Stimulated activated CD4-positive, alpha-beta T cell treated with anti-CD3 and anti-CD28 coated beads, Interleukin-12 subunit alpha, Interleukin-12 subunit beta, amount 100 ng/mL, for 48 hours (primary cell): ENCODE data around the gene AKAP12.

Source experiments
- DNase-seq, 3 donors: peaks; one replicate each; pipeline ENCODE4 v3.0.0-alpha.2; 2020; ENCODE audit warnings: low read depth in 2 of 3, low spot score in 1 of 3

The AKAP12 gene, protein sequence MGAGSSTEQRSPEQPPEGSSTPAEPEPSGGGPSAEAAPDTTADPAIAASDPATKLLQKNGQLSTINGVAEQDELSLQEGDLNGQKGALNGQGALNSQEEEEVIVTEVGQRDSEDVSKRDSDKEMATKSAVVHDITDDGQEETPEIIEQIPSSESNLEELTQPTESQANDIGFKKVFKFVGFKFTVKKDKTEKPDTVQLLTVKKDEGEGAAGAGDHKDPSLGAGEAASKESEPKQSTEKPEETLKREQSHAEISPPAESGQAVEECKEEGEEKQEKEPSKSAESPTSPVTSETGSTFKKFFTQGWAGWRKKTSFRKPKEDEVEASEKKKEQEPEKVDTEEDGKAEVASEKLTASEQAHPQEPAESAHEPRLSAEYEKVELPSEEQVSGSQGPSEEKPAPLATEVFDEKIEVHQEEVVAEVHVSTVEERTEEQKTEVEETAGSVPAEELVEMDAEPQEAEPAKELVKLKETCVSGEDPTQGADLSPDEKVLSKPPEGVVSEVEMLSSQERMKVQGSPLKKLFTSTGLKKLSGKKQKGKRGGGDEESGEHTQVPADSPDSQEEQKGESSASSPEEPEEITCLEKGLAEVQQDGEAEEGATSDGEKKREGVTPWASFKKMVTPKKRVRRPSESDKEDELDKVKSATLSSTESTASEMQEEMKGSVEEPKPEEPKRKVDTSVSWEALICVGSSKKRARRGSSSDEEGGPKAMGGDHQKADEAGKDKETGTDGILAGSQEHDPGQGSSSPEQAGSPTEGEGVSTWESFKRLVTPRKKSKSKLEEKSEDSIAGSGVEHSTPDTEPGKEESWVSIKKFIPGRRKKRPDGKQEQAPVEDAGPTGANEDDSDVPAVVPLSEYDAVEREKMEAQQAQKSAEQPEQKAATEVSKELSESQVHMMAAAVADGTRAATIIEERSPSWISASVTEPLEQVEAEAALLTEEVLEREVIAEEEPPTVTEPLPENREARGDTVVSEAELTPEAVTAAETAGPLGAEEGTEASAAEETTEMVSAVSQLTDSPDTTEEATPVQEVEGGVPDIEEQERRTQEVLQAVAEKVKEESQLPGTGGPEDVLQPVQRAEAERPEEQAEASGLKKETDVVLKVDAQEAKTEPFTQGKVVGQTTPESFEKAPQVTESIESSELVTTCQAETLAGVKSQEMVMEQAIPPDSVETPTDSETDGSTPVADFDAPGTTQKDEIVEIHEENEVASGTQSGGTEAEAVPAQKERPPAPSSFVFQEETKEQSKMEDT (N-terminal part only)

GRCh38 chr6:151239603-151240035, at the start of gene AKAP12:
AKAP12 (plus strand) TSS chr6:151239967; CDS start chr6:151240563, 596 bp downstream.
- DNase-seq = no peak

DNA sequence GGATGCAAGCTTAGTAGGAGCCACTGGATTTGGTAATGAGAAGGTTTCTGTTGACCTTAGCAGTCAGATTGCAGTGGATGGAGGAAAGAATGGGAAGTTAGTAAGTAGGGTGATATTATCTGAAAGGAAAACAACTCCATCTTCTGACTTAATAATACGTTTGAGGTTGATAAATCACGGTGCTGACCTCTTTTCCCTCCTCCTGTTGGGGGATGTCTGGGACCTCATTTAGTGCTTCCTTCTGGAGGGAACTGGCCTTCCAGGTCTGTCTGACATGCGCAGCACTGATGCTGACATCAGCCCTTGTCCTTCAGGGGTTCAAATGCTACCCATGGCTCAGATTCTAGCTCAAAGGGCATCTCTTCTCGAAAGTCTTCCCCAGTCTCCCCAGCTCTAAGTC, 48.2 kb upstream of the AKAP12 start:
- DNase-seq = no peak

DNA sequence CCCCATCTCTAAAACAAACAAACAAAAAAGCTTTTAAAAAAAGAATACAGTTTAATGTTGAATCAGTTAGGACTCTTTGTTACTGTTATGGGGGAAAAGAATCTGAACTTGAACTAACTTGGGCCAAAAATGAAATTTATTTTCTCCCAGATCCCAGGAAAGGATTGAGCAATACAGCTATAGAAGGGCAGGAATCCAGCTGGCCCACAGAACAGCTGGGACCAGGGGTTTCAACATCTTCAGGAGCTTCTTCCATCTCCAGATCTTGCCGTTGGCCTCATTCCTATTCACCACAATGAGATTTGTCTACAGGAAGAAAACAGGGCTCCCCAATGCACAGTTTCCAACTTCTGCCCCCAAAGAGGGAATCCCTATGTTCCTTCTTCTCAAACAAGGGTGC, 43.2 kb upstream of the AKAP12 start:
- no peak for DNase-seq

GRCh38 chr6:151197556-151197955, 42.2 kb upstream of the AKAP12 start:
- no peak for DNase-seq

DNA sequence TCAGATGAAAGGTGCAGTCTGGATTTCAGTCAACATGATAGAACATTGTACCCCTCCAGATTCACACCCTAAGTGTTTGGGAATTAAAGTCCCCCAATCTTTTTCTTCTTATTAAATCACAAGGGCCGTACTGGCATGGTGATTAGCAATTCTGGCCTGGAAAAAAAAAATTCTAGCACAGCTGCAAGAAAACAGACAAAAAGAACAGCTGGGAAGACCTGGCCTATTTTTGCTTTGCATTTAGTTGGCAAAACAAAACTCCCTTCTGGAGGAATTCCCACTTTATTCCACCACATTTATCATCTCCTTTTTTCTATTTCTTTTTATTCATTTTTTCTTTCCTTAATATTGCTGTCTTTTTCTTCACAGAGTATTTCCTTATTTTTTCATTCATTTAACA, 39.8 kb upstream of the AKAP12 start:
- DNase-seq = no peak

DNA sequence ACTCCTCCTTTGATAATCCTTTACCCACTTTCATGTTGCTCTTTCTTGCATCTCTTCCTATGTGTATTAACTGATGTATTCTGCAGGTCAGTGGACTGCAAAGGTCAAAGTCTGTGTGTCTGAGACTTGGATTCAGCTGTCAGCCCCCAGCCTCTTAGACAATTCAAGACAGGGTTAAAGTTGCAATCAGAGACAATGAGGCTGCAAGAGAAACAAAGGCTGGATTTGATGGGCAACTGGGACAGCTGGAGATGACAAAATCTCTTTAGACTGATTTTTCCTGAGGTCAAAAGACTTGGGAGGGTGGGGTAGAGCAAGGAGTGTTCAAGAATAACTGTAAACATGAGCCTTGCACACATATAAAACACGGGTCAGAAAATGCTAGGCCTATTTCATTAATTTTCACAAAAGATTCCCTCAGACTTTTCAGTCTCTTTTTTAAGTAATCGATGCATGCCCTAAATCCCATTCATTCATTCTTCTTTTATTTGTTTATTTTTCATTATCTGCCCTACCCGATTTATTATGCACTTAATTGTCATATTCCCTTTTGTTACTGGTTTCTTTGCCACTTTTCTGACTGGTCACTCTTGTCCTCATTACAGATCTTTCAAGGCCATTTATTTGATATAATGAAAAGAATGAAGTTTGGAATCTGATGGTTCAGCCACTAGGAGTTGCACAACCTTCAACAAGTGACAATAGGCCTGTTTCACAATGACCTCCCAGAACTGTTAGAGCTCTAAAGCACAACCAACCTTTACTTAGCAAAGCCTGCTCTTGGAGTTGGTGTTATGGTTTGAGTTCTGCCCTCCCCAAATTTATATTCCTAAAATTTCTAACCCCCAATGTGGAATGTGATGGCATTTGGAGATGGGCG, 33.8 kb upstream of the AKAP12 start:
- no peak for DNase-seq

- no peak for DNase-seq
Observed at GRCh38 chr6:151207674-151208073, 32.1 kb upstream of the AKAP12 start.

DNA sequence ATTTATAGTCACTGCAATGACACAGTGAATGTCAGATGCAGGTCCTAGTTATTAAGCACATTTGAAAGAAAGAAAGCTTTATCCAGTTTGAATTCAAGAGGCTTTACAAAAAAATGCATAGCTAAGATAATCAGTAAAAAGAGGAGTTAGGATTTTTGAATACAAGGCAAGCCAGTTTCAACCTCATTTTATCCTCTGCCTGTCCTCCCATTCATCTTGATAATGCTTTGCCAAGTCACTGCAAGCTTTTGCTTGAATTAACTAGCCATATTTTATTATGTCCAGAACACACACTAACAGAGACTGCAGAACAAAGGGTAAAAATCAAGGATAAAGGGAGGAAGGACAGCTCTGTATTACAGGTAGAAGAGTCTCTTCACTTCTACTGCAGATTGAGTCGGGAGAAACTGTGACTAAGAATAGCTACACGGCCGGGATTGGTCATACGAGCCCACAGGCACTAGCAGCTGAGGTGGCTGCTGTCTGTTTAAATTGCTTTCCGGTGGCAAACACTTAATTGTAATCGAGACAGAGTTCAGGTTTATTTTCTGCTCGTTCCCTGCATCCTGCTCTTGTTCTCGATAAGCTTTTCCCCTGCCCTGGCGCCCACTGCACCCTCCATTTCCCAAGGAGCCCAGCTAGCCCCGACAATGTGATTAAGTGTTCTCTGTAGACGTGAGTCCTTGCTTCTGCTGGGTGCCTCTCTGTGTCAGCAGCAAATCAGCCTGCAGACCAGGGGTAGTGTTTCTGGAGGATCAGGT, 30.5 kb upstream of the AKAP12 start:
- DNase-seq = no peak

- DNase-seq = no peak
Observed at GRCh38 chr6:151211075-151211474, 28.7 kb upstream of the AKAP12 start.

DNA sequence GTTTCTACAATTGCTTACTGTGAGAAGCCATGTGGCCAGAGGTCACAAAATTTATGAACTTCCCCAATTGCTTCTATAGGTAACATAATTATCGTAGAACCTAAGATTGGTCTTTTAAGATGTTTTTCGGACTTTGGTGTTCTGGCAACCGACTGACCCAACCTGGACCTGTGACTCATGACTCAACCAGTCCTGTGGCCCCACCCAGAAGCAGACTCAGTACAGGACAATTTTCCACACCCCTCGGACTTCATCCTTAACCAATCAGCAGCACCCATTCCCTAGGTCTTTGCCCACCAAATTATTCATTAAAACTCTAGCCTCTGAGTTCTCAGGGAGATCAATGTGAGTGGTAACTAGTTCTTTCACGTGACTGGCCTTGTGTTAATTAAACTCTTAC, 26.4 kb upstream of the AKAP12 start:
- DNase-seq = no peak

- DNase-seq = no peak
Observed at GRCh38 chr6:151215999-151216398, 23.8 kb upstream of the AKAP12 start.

GRCh38 chr6:151216804-151217203, 23.0 kb upstream of the AKAP12 start:
- no peak for DNase-seq

DNA sequence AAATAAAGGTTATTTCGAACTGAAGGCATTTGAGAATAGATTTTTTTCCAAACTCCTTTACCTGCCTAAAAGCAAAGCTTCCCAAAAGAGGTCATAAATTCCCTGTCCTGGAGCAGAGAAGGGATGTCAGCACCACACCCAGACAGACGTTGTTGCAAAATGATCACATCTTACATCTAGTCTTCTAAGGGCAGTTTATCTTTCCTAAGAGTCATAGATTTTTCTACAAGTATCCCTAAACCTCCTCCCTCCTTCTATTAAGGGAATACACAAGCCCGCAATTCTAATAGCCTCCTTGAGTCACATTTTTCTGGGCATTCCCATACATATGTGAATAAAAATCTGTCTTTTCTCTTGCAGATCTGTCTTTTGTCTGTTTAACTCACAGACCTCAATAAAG, 20.6 kb upstream of the AKAP12 start:
- no peak for DNase-seq

GRCh38 chr6:151224076-151224475, 15.7 kb upstream of the AKAP12 start:
- no peak for DNase-seq

GRCh38 chr6:151225919-151226318, 13.8 kb upstream of the AKAP12 start:
- DNase-seq = no peak

- no peak for DNase-seq
Observed at GRCh38 chr6:151228788-151229400, 10.9 kb upstream of the AKAP12 start.

DNA sequence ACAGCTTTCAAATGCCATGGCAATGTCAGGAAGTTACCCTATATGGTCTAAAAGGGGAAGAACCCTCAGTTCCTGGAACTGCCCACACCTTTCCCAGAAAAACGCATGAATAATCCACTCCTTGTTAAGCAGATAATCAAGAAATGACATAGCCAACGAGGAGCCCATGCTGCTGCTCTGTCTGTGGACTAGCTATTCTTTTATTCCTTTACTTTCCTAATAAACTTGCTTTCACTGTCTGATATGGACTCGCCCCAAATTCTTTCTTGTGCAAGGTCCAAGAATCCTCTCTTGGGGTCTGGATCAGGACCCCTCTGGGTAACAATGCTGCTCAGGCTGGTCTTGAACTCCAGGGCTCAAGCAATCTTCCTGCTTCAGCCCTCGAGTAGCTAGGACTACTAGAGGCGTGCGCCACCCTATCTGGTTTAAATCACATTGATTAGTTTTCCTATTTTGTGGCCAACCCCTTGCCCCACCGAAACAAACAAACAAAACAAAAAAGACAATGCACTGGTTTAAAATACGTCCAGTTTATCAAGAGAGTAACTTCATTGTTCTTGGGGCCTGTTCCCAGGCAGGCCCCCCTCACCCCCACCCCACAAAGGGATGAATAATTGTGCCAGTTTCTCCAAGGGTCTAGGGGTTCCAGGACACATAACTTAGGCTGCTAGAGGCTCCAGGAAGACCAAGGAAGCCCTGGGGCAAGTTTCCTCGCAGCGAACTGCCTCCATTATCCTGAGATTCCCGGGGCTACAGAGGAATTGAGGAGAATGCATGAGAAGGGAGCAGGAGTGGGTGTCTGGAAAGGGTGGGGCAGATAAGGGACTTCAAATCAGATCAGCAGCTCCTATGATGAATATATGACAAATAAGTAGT, 10.1 kb upstream of the AKAP12 start:
- peak; percentile 49 to 69 (median 65) for DNase-seq

- no peak for DNase-seq
Observed at GRCh38 chr6:151230277-151230577, 9.5 kb upstream of the AKAP12 start.
